ENCODE results near the gene FASN. TPM values are rescaled to one million over a fixed set of nuclear protein-coding genes. Genes with fewer than 3 reads are reported as not detected.

FASN gene
- total RNA-seq, 3 donors from 2014 or later (not counting 1 experiment from before 2014, with no cell fraction given), result 53.8 to 56.2 (median 54.0) TPM

DNA sequence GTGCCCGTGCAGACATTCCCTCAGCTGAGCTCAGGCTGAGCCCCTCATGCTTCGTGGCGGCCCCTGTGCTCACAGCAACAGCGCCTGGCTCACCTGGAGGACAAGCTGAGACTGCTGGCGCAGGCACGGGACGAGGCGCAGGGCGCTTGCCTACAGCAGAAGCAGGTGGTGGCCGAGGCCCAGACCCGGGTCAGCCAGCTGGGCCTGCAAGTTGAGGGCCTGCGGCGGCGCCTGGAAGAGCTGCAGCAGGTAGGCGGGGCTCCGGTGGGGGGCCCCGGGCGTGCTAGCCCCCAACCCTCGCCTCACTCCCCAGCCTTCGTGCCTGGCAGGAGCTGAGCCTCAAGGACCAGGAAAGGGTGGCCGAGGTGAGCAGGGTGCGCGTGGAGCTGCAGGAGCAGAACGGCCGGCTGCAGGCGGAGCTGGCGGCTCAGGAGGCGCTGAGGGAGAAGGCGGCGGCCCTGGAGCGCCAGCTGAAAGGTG, 68.0 kb downstream of the FASN start:
- H3K9me3 ChIP-seq (ENCODE audit: control insufficient read depth, insufficient read depth, low read length), result no peaks in the 10 kb centered on the region
- TF ChIP-seq, protein P1, sequence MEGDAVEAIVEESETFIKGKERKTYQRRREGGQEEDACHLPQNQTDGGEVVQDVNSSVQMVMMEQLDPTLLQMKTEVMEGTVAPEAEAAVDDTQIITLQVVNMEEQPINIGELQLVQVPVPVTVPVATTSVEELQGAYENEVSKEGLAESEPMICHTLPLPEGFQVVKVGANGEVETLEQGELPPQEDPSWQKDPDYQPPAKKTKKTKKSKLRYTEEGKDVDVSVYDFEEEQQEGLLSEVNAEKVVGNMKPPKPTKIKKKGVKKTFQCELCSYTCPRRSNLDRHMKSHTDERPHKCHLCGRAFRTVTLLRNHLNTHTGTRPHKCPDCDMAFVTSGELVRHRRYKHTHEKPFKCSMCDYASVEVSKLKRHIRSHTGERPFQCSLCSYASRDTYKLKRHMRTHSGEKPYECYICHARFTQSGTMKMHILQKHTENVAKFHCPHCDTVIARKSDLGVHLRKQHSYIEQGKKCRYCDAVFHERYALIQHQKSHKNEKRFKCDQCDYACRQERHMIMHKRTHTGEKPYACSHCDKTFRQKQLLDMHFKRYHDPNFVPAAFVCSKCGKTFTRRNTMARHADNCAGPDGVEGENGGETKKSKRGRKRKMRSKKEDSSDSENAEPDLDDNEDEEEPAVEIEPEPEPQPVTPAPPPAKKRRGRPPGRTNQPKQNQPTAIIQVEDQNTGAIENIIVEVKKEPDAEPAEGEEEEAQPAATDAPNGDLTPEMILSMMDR (IDR thresholded peaks at IDR 0.05), result no peak
- no peak overlapping the region for H3K27ac ChIP-seq (ENCODE audit: low read length)
- Mint-ChIP-seq H3K9me3 (no peaks in the 10 kb centered on the region), H3K4me1 (peaks cover 0 to 12% of the 10 kb centered on the region in 2 donors), H3K36me3 (no peaks in the 10 kb centered on the region), H3K27me3 (ENCODE audit: low read depth in 2 of 2) (peaks cover 0 to 6% of the 10 kb centered on the region in 2 donors), H3K27ac (peak overlapping the region in 1 of 2 donors; percentile 58), H3K4me3 (peak overlapping the region; percentile 65)
- DNase-seq (no peak), ATAC-seq (no peak)
- H3K4me1 ChIP-seq (ENCODE audit: control insufficient read depth, insufficient read depth, low read length), result peaks cover 22% of the 10 kb centered on the region
- H3K4me3 ChIP-seq (ENCODE audit: low read length), result no peak overlapping the region
- 79% methylated on average over 31 of the region's 31 CpGs for WGBS (ENCODE audit: insufficient coverage)
- H3K36me3 ChIP-seq (ENCODE audit: control insufficient read depth, insufficient read depth, low read length), result no peaks in the 10 kb centered on the region
- H3K27me3 ChIP-seq (ENCODE audit: control insufficient read depth, insufficient read depth, low read length), result peaks cover 6% of the 10 kb centered on the region
- intact Hi-C loops (cut with micrococcal nuclease), result loop anchor here (1.0 kb wide), 1 partner anchor 124 kb away; no protein-coding TSS in a partner anchor

DNA sequence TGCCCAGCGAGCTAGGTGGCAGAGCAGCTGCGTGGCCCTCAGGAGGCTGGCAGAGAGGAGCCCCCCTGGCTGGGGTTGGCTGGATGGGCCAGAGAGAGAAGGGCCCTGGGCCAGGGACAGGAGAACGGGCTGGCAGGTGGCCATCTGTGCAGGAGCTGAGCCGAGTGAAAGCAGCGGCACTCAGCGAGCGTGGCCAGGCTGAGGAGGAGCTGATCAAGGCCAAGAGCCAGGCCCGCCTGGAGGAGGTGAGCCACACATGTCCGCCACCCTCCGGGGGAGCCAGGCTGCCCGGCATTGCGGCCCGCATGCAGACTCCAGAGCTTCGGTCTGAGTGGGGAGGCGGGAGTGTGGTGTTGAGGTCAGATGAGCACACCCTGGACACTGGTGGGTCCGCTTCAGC, 68.6 kb downstream of the FASN start:
- Mint-ChIP-seq H3K36me3 (no peaks in the 10 kb centered on the region), H3K4me3 (peak overlapping the region; percentile 65), H3K27ac (no peak overlapping the region), H3K27me3 (ENCODE audit: low read depth in 2 of 2) (peaks cover 0 to 6% of the 10 kb centered on the region in 2 donors), H3K4me1 (peaks cover 0 to 11% of the 10 kb centered on the region in 2 donors), H3K9me3 (no peaks in the 10 kb centered on the region)
- WGBS (ENCODE audit: insufficient coverage), result 97% methylated on average over 16 of the region's 16 CpGs
- H3K36me3 ChIP-seq (ENCODE audit: control insufficient read depth, insufficient read depth, low read length), result no peaks in the 10 kb centered on the region
- peaks cover 26% of the 10 kb centered on the region for H3K4me1 ChIP-seq (ENCODE audit: control insufficient read depth, insufficient read depth, low read length)
- DNase-seq (no peak), ATAC-seq (no peak)
- no peak overlapping the region for H3K4me3 ChIP-seq (ENCODE audit: low read length)
- H3K9me3 ChIP-seq (ENCODE audit: control insufficient read depth, insufficient read depth, low read length), result no peaks in the 10 kb centered on the region
- TF ChIP-seq, protein P1 (IDR thresholded peaks at IDR 0.05), result no peak
- intact Hi-C loops (cut with micrococcal nuclease), result no loop called here
- H3K27me3 ChIP-seq (ENCODE audit: control insufficient read depth, insufficient read depth, low read length), result peaks cover 6% of the 10 kb centered on the region
- H3K27ac ChIP-seq (ENCODE audit: low read length), result no peak overlapping the region

DNA sequence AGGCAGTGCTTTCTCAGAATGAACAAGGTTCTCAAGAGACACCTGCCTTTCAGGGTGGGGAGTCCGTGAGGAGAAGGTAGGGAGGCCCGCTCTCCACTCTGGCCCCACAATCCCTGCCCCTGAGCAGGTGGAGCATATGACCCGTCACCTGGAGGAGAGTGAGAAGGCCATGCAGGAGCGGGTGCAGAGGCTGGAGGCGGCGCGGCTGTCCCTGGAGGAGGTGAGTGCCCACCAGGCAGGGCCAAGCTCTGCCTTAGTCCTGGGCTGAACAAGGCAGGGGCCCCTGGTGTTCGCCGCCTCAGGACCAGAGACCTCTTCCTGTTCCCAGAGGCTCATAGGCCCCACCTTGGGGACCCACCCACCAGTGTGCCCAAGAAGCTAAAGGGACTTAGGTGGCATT, 69.1 kb downstream of the FASN start:
- no peaks in the 10 kb centered on the region for H3K36me3 ChIP-seq (ENCODE audit: control insufficient read depth, insufficient read depth, low read length)
- no peaks in the 10 kb centered on the region for H3K9me3 ChIP-seq (ENCODE audit: control insufficient read depth, insufficient read depth, low read length)
- H3K27me3 ChIP-seq (ENCODE audit: control insufficient read depth, insufficient read depth, low read length), result peaks cover 6% of the 10 kb centered on the region
- no peak for DNase-seq
- ATAC-seq, result no peak
- H3K4me1 Mint-ChIP-seq, result peaks cover 2 to 15% of the 10 kb centered on the region in 2 donors
- H3K4me3 Mint-ChIP-seq, result peak overlapping the region; percentile 65
- TF ChIP-seq, protein P1 (IDR thresholded peaks at IDR 0.05), result no peak
- no peaks in the 10 kb centered on the region for H3K36me3 Mint-ChIP-seq
- no peak overlapping the region for H3K27ac ChIP-seq (ENCODE audit: low read length)
- peaks cover 0 to 6% of the 10 kb centered on the region in 2 donors for H3K27me3 Mint-ChIP-seq (ENCODE audit: low read depth in 2 of 2)
- no peaks in the 10 kb centered on the region for H3K9me3 Mint-ChIP-seq
- H3K27ac Mint-ChIP-seq, result no peak overlapping the region
- 97% methylated on average over 9 of the region's 9 CpGs for WGBS (ENCODE audit: insufficient coverage)
- no peak overlapping the region for H3K4me3 ChIP-seq (ENCODE audit: low read length)
- H3K4me1 ChIP-seq (ENCODE audit: control insufficient read depth, insufficient read depth, low read length), result peaks cover 31% of the 10 kb centered on the region
- intact Hi-C loops (cut with micrococcal nuclease), result no loop called here

Other genes with a start within 250 kb of the FASN start
- 100 to 1,000 TPM; 334 to 468 (median 386) TPM for gene P4HB, start 237.7 kb downstream of the FASN start, total RNA-seq
- gene ARHGDIA, start 226.9 kb downstream of the FASN start, total RNA-seq, result 100 to 1,000 TPM; 600 to 824 (median 689) TPM
- gene ALYREF, start 206.7 kb downstream of the FASN start, total RNA-seq, result 100 to 1,000 TPM in 2 of 3 donors, 10 to 100 TPM in 1; 91.5 to 115 (median 105) TPM
- 10 to 100 TPM; 40.1 to 50.9 (median 41.5) TPM for gene ANAPC11, start 206.5 kb downstream of the FASN start, total RNA-seq
- under 1 TPM in 2 of 3 donors, not detected in 1; 0.18 to 0.31 TPM for gene NPB, start 196.0 kb downstream of the FASN start, total RNA-seq
- 10 to 100 TPM; 30.6 to 34.4 (median 34.2) TPM for gene PCYT2, start 186.8 kb downstream of the FASN start, total RNA-seq
- gene SIRT7, start 180.1 kb downstream of the FASN start, total RNA-seq, result 100 to 1,000 TPM in 1 of 3 donors, 10 to 100 TPM in 2; 75.8 to 102 (median 94.9) TPM
- gene MAFG, start 170.5 kb downstream of the FASN start, total RNA-seq, result 10 to 100 TPM; 11.9 to 14.6 (median 13.2) TPM
- 1 to 10 TPM in 1 of 3 donors, not detected in 2; 3.4 TPM for gene PYCR1, start 160.9 kb downstream of the FASN start, total RNA-seq
- gene MYADML2, start 151.0 kb downstream of the FASN start, total RNA-seq, result not detected
- not detected for gene NOTUM, start 137.0 kb downstream of the FASN start, total RNA-seq
- 10 to 100 TPM; 29.7 to 43.5 (median 40.8) TPM for gene ASPSCR1, start 120.6 kb downstream of the FASN start, total RNA-seq
- 10 to 100 TPM; 22.8 to 29.6 (median 27.0) TPM for gene CENPX, start 75.4 kb downstream of the FASN start, total RNA-seq
- gene LRRC45, start 74.9 kb downstream of the FASN start, total RNA-seq, result 10 to 100 TPM; 15.9 to 21.6 (median 16.8) TPM
- gene RAC3, start 66.6 kb downstream of the FASN start, total RNA-seq, result 1 to 10 TPM in 2 of 3 donors, under 1 TPM in 1; 0.61 to 2.2 (median 2.1) TPM
- 100 to 1,000 TPM in 2 of 3 donors, 10 to 100 TPM in 1; 93.9 to 171 (median 145) TPM for gene DCXR, start 60.5 kb downstream of the FASN start, total RNA-seq
- gene RFNG, start 46.4 kb downstream of the FASN start, total RNA-seq, result 10 to 100 TPM; 22.7 to 26.7 (median 23.2) TPM
- 10 to 100 TPM; 78.9 to 87.6 (median 85.3) TPM for gene GPS1, start 46.3 kb downstream of the FASN start, total RNA-seq
- 100 to 1,000 TPM; 122 to 144 (median 136) TPM for gene DUS1L, start 32.4 kb downstream of the FASN start, total RNA-seq
- 10 to 100 TPM; 69.7 to 79.2 (median 75.1) TPM for gene CCDC57, start 114.6 kb upstream of the FASN start, total RNA-seq
- 100 to 1,000 TPM; 172 to 365 (median 296) TPM for gene SLC16A3, start 130.8 kb upstream of the FASN start, total RNA-seq
- gene CSNK1D, start 175.5 kb upstream of the FASN start, total RNA-seq, result 100 to 1,000 TPM; 423 to 475 (median 468) TPM
- gene CD7, start 219.4 kb upstream of the FASN start, total RNA-seq, result 100 to 1,000 TPM; 464 to 564 (median 522) TPM
- 10 to 100 TPM in 1 of 3 donors, 1 to 10 TPM in 2; 3.6 to 11.2 (median 6.3) TPM for gene SECTM1, start 235.5 kb upstream of the FASN start, total RNA-seq